GM19023 (cell line): ENCODE results near the gene LDHD.

Experiments used
- ATAC-seq: cut with Tn5 transposase; IDR thresholded peaks from one replicate; pipeline ENCODE4 v1.9.1; 2021; ENCODE audit warnings: mild to moderate bottlenecking, moderate library complexity; ENCODE audit not compliant: unreplicated experiment

The LDHD gene

GRCh38 chr16:75064403-75065148 is 52.0 kb downstream of the LDHD start:
- no peak for ATAC-seq

- no peak for ATAC-seq
These were observed 53.0 kb downstream of the LDHD start for GRCh38 chr16:75063549-75064088.

- ATAC-seq: no peak
These were observed 53.6 kb downstream of the LDHD start for GRCh38 chr16:75062976-75063346.

- no peak for ATAC-seq
These were observed 54.2 kb downstream of the LDHD start for GRCh38 chr16:75062135-75062975.
